OCI-LY7 (cell line): ENCODE measurements around the gene ASB13.

Experiments used
- CTCF ChIP-seq: fragments of 200-600 bp; sonication (generic); conservative IDR thresholded peaks from 2 replicates; pipeline ENCODE4 v1.5.1; 2014; ENCODE audit warnings: mild to moderate bottlenecking, antibody characterized with exemption, low read length, moderate library complexity, mixed read lengths
- EZH2phosphoT487 ChIP-seq: fragments of 200-600 bp; sonication (generic); IDR thresholded peaks from 2 replicates; pipeline ENCODE4 v1.6.1; 2018; ENCODE audit warnings: low read depth, borderline replicate concordance, mild to moderate bottlenecking, mixed run types, antibody characterized with exemption, low read length, moderate library complexity, mixed read lengths

GRCh38 chr10:5596611-5597341 lies 69.6 kb downstream of the ASB13 start:
- TF ChIP-seq CTCF (no peak), EZH2phosphoT487 (no peak)
